ENCODE results near the gene KRT33B. TPM values are rescaled to one million over a fixed set of nuclear protein-coding genes. Genes with fewer than 3 reads are reported as not detected.

KRT33B gene
- total RNA-seq, 1 experiment from 2014 or later = not detected

DNA sequence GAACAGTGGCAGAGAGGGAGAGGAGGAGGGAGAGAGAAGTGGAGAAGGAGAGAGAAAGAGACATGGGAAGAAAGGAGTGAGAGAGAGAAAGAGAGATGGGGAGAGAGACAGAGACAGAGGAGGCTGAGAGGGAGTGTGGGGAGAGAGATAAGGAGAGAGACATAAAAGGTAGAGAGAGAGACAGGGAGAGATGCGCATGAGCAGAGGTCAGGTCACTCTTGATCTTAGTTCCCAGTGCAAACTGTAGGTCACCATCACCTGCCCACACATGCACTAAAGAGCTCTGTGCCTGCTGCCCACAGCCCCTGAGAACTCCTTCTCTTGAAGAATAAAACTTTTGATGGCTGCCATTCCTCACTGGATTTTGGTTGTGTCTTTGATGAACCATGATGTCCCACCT, 33.9 kb downstream of the KRT33B start:
- H2BK120ac ChIP-seq (ENCODE audit: low read depth, low read length, poor library complexity, severe bottlenecking) = no peak overlapping the region
- no peak overlapping the region for H2BK5ac ChIP-seq (ENCODE audit: insufficient read length, low read length)
- H3K9me3 ChIP-seq (ENCODE audit: control insufficient read depth, low read depth, low read length) = no peaks in the 10 kb centered on the region
- no peak overlapping the region for H3K18ac ChIP-seq (ENCODE audit: insufficient read length, low read depth, low read length)
- no CpG with 5 or more reads among the region's 1 CpG for WGBS (ENCODE audit: extremely low coverage, insufficient read length, low lambda C conversion rate)
- Mint-ChIP-seq H3K27me3 (ENCODE audit: low read depth) (peaks cover 10% of the 10 kb centered on the region), H3K4me1 (peaks cover 0 to 9% of the 10 kb centered on the region in 2 experiments; a peak in 3 of 4 replicates), H3K36me3 (ENCODE audit: insufficient read depth in 1 of 3, low read depth in 3 of 3) (no peaks in the 10 kb centered on the region; a peak in 1 of 7 replicates), H3K27ac (no peak overlapping the region), H3K9me3 (no peaks in the 10 kb centered on the region; a peak in 2 of 5 replicates), H3K4me3 (no peak overlapping the region)
- H4K20me1 ChIP-seq (ENCODE audit: control insufficient read depth, insufficient read depth, insufficient read length) = no peaks in the 10 kb centered on the region
- H4K91ac ChIP-seq (ENCODE audit: insufficient read length, low read depth, low read length) = no peak overlapping the region
- H3K4me2 ChIP-seq (ENCODE audit: insufficient read depth, insufficient read length, low read length) = no peak overlapping the region
- no peaks in the 10 kb centered on the region for H3K4me1 ChIP-seq (ENCODE audit: insufficient read depth, low read length)
- H3K4ac ChIP-seq (ENCODE audit: low read depth, low read length) = no peak overlapping the region
- TF ChIP-seq, protein P1, sequence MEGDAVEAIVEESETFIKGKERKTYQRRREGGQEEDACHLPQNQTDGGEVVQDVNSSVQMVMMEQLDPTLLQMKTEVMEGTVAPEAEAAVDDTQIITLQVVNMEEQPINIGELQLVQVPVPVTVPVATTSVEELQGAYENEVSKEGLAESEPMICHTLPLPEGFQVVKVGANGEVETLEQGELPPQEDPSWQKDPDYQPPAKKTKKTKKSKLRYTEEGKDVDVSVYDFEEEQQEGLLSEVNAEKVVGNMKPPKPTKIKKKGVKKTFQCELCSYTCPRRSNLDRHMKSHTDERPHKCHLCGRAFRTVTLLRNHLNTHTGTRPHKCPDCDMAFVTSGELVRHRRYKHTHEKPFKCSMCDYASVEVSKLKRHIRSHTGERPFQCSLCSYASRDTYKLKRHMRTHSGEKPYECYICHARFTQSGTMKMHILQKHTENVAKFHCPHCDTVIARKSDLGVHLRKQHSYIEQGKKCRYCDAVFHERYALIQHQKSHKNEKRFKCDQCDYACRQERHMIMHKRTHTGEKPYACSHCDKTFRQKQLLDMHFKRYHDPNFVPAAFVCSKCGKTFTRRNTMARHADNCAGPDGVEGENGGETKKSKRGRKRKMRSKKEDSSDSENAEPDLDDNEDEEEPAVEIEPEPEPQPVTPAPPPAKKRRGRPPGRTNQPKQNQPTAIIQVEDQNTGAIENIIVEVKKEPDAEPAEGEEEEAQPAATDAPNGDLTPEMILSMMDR (conservative IDR thresholded peaks at IDR 0.05) = no peak
- no peak overlapping the region for H2BK20ac ChIP-seq (ENCODE audit: low read depth, low read length, poor library complexity, severe bottlenecking)
- H3K23me2 ChIP-seq (ENCODE audit: insufficient read length, low read depth, low read length, poor library complexity, severe bottlenecking) = no peaks in the 10 kb centered on the region
- no peak overlapping the region for H2BK15ac ChIP-seq (ENCODE audit: low read depth, low read length)
- DNase-seq = no peak
- no peak overlapping the region for H2BK12ac ChIP-seq (ENCODE audit: insufficient read length, low read depth, low read length)
- no peak overlapping the region for H4K5ac ChIP-seq (ENCODE audit: insufficient read length, low read depth, low read length)
- no peak overlapping the region for H2AFZ ChIP-seq (ENCODE audit: low read length)
- no peaks in the 10 kb centered on the region for H3K79me1 ChIP-seq (ENCODE audit: insufficient read depth, low read depth, low read length, poor library complexity, severe bottlenecking)
- H3K27me3 ChIP-seq (ENCODE audit: insufficient read depth, low read length) = no peaks in the 10 kb centered on the region
- H2AK5ac ChIP-seq (ENCODE audit: insufficient read length, low read length) = no peak overlapping the region
- H3K14ac ChIP-seq (ENCODE audit: insufficient read depth, low read length) = no peak overlapping the region
- no peak overlapping the region for H3K56ac ChIP-seq (ENCODE audit: insufficient read length, low read depth, low read length)
- no peak overlapping the region for H3T11ph ChIP-seq (ENCODE audit: low read length)
- no peak overlapping the region for H4K8ac ChIP-seq (replicated peaks; ENCODE audit: insufficient read length, low read depth, low read length)
- H3K79me2 ChIP-seq (ENCODE audit: insufficient read depth, low read length) = no peaks in the 10 kb centered on the region
- no peak overlapping the region for H3K9ac ChIP-seq (ENCODE audit: extremely low read depth, insufficient read length, low read length)
- no peak overlapping the region for H3K27ac ChIP-seq (ENCODE audit: insufficient read length, low read depth, low read length)
- no peak overlapping the region for H3K23ac ChIP-seq (ENCODE audit: insufficient read length, low read depth, low read length)

Data from H9 (cell line).